ENCODE results near the gene ALG12. TPM values are rescaled to one million over a fixed set of nuclear protein-coding genes. Genes with fewer than 3 reads are reported as not detected.

Gene ALG12
- polyA plus RNA-seq, 3 donors from 2014 or later, result 11.7 to 26.6 (median 12.6) TPM

DNA sequence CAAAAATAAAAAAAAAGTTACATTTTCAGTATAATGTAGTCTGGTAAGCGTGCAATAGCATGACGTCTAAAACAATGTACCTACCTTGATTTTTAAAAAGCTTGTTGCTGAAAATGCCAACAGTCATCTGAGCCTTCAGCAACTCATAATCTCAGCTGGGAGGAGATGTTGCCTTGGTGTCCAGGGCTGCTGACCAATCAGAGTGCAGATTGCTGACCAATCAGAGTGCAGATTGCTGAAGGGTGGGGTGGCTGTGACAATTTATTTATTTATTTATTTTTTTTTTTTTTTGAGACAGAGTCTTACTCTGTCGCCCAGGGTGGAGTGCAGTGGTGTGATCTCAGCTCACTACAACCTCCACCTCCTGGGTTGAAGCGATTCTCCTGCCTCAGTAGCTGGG lies 46.8 kb downstream of the ALG12 start:
- H3K9me3 Mint-ChIP-seq, result peaks cover 4 to 20% (median 7%) of the 10 kb centered on the region in 6 donors
- H3K4me1 Mint-ChIP-seq, result peaks cover 60 to 72% of the 10 kb centered on the region in 2 donors
- H3K27ac Mint-ChIP-seq, result peak overlapping the region in 2 of 6 donors; percentile 88 to 92
- DNase-seq, result no peak
- H3K4me3 Mint-ChIP-seq, result no peak overlapping the region
- H3K36me3 Mint-ChIP-seq, result peaks cover 13 to 27% (median 23%) of the 10 kb centered on the region in 3 donors
- H3K27me3 Mint-ChIP-seq (ENCODE audit: low read depth in 3 of 3), result peaks cover 19 to 42% (median 41%) of the 10 kb centered on the region in 3 donors

DNA sequence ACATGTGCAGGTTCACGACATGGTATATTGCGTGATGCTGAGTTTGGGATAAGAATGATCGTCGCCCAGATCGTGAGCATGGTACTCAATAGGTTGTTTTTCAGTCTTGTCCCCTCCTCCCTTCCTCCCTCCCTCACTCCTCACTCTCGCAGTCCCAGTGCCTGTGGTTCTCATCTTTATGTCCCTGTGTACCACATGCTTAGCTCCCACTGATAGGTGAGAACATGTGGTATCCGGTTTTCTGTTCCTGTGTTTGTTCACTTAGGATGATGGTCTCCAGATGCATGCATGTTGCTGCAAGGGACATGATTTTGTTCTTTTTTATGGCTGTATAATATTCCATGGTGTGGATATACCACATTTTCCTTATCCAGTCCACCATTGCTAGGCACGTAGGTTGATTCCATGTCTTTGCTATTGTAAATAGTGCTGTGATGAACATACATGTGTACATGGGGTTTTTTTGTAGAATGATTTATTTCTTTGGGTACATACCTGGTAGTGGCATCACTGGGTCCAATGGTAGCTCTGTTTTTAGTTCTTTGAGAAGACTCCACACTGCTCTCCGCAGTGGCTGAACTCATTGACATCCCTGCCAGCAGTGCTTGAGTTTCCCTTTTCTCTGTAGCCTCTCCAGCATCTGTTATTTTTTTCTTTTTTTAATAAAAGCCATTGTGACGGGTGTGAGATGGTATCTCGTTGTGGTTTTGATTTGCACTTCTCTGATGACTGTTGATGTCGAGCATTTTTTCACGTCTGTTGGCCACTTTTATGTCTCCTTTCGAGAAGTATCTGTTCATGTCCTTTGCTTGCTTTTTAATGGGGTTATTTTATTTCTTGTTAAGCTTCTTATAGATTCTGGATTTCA lies 48.2 kb downstream of the ALG12 start:
- Mint-ChIP-seq H3K4me3 (peak overlapping the region; percentile 62 to 86 (median 74)), H3K36me3 (peaks cover 21 to 30% (median 29%) of the 10 kb centered on the region in 3 donors), H3K9me3 (peaks cover 7 to 29% (median 9%) of the 10 kb centered on the region in 6 donors), H3K27me3 (ENCODE audit: low read depth in 3 of 3) (peaks cover 19 to 49% (median 44%) of the 10 kb centered on the region in 3 donors), H3K27ac (peak overlapping the region; percentile 84 to 99 (median 96)), H3K4me1 (peaks cover 68 to 76% of the 10 kb centered on the region in 2 donors)
- peak; percentile 80 to 83 (median 83) for DNase-seq

DNA sequence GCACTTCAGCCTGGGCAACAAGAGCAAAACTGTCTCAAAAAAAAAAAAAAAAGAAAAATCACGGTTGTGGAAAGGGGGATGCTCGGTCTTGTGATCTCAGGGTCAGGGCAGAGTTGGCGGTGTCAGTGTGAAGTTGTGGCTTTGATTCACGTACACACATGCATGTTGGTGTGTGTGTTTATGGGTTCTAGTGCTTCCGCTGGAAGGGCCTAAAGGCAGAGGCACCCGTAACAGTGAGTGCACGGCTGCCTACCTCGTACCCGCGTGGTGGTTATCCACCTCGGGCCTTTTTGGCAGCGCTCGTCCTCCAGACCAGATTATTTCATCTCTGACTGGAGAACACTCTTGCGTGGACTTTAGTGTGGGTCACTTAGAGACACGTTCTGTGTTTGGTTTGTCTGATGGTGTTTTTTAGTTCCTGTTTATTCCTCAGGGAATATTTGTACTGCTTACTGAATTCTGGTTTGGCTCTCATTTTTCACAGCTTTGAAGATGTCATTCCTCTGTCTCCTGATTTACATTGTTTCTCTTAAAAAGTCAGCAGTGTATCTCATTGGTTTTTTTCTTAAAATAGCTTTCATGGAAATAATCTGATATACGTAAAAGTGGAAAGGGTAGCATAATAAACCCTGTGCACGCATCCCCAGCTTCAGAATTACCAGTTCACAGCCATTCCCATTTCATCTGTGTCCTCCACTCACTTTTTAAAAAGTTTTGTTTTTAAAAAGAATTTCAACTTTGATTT lies 49.0 kb downstream of the ALG12 start:
- H3K36me3 Mint-ChIP-seq, result peaks cover 21 to 29% (median 27%) of the 10 kb centered on the region in 3 donors
- H3K4me1 Mint-ChIP-seq, result peaks cover 69 to 77% of the 10 kb centered on the region in 2 donors
- DNase-seq, result peak; percentile 81 to 83 (median 82)

DNA sequence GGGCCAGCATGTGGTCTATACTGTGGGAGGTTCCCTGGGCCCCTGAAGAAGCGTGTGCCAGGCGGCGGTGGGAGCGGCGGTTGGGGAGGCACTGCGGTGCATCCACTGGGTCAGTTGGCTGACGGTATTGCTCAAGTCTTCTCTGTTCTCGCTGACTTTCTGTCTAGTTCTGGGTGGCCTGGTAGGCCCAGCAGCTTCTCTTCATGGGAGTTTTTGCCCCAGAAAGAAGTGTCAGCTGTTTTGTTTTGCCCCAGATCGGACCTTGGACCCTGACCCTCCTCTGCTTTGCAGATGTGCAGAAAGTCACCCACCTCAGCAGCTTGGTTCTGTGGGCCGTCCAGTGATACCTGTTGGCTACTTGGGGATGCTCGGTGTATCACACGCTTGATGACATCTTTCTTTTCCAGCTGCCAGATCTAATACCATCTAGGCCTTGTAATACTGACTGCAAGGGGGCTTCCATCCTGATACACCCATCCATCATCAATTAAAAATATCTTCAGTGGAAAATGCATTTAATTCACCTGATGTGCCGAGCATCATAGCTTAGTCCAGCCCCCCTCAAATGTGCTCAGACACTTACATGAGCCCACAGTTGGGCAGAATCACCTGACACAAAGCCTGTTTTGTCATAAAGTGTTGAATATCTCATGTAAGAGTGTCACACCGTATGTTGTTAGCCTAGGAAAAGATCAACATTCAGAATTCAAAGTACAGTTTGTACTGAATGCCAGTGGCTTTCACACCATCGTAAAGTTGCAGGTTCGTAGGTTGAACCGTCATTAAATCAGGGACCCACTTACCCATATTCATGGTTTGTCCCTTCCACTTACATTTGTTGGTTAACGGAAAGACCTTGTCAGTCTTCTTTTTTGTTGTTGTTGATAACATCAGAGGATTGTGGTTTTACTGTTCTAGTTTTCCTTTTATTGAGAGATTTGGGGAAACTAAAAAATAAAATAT lies 50.7 kb downstream of the ALG12 start:
- Mint-ChIP-seq H3K36me3 (peaks cover 21 to 26% (median 23%) of the 10 kb centered on the region in 3 donors), H3K27me3 (ENCODE audit: low read depth in 3 of 3) (peaks cover 19 to 49% (median 43%) of the 10 kb centered on the region in 3 donors), H3K9me3 (peaks cover 7 to 29% (median 9%) of the 10 kb centered on the region in 6 donors), H3K4me3 (peak overlapping the region; percentile 75 to 86 (median 80)), H3K4me1 (peaks cover 66 to 74% of the 10 kb centered on the region in 2 donors), H3K27ac (peak overlapping the region; percentile 89 to 99 (median 96))
- peak; percentile 74 to 85 (median 84) for DNase-seq

More for the DNA sequence above, 49.0 kb downstream of the ALG12 start:
- Mint-ChIP-seq H3K9me3 (peaks cover 7 to 29% (median 9%) of the 10 kb centered on the region in 6 donors), H3K4me3 (peak overlapping the region; percentile 62 to 86 (median 74)), H3K27me3 (ENCODE audit: low read depth in 3 of 3) (peaks cover 19 to 49% (median 45%) of the 10 kb centered on the region in 3 donors), H3K27ac (peak overlapping the region; percentile 84 to 99 (median 96))

DNA sequence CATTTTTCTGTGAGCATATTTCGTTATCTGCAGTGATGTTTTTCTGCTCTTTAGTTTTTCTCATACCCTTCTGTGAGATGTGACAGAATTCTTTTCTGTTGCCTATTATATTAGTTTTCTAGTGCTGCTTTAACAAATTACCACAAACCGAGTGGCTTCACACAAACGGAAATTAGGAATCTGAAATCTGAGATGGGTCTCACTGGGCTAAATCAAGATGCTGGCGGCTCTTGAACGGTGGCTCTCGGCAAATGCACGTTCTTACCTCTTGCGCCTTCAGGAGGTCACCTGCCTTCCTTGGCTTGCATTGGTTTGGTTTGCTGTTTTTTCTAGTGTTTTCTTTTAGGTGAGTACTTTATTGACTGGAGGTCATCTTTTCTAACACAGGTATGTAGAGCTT lies 51.6 kb downstream of the ALG12 start:
- Mint-ChIP-seq H3K4me3 (peak overlapping the region; percentile 75 to 86 (median 80)), H3K4me1 (peaks cover 64 to 73% of the 10 kb centered on the region in 2 donors), H3K27me3 (ENCODE audit: low read depth in 3 of 3) (peaks cover 19 to 49% (median 45%) of the 10 kb centered on the region in 3 donors), H3K9me3 (peaks cover 7 to 29% (median 9%) of the 10 kb centered on the region in 6 donors), H3K27ac (peak overlapping the region; percentile 79 to 99 (median 96)), H3K36me3 (peaks cover 21 to 26% (median 23%) of the 10 kb centered on the region in 3 donors)
- peak in 2 of 3 donors; percentile 36 to 39 for DNase-seq

DNA sequence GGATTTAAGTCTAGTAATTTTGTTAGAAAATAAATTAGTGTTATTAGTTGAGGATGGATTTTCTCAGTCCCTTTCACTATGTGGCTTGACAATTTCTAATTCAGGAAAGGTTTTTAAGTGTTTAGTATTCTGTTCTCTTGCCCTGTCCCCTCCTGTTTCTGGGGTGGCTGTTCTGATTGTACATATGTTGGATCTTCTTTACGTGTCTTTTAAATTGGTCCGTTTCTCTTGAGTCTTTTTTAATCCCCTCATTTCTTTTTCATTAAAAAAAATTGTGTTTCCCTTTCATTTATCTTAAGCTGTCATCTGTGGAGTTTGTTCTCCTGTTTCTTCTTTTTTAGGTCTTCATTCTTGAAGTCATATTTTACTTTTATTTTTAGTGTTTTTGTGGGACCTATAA lies 52.1 kb downstream of the ALG12 start:
- DNase-seq, result no peak
- peaks cover 21 to 26% (median 23%) of the 10 kb centered on the region in 3 donors for H3K36me3 Mint-ChIP-seq
- peak overlapping the region in 4 of 5 donors; percentile 75 to 86 (median 78) for H3K4me3 Mint-ChIP-seq
- H3K27ac Mint-ChIP-seq, result peak overlapping the region in 5 of 6 donors; percentile 92 to 99 (median 96)
- H3K9me3 Mint-ChIP-seq, result peaks cover 7 to 29% (median 9%) of the 10 kb centered on the region in 6 donors
- H3K27me3 Mint-ChIP-seq (ENCODE audit: low read depth in 3 of 3), result peaks cover 19 to 49% (median 45%) of the 10 kb centered on the region in 3 donors
- H3K4me1 Mint-ChIP-seq, result peaks cover 65 to 73% of the 10 kb centered on the region in 2 donors

DNA sequence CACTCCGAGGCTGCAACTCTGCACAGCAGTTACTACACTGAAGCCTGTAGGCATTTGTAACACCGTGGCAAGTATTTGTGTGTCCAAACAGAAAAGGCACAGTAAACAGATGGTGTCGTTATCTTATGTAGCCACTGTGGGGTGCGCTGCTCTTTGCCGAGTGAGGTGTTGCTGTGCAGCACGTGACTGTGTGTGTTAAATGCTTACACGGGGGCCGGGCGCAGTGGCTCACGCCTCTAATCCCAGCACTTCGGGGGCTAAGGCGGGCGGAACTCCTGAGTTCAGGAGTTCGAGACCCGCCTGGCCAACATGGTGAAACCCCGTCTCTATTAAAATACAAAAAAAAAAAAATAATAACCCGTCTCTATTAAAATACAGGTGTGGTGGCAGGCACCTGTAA lies 53.1 kb downstream of the ALG12 start:
- H3K4me1 Mint-ChIP-seq, result peaks cover 59 to 66% of the 10 kb centered on the region in 2 donors
- H3K9me3 Mint-ChIP-seq, result peaks cover 5 to 26% (median 9%) of the 10 kb centered on the region in 6 donors
- H3K4me3 Mint-ChIP-seq, result no peak overlapping the region
- H3K27ac Mint-ChIP-seq, result no peak overlapping the region
- peaks cover 19 to 24% (median 21%) of the 10 kb centered on the region in 3 donors for H3K36me3 Mint-ChIP-seq
- no peak for DNase-seq
- peaks cover 16 to 43% (median 39%) of the 10 kb centered on the region in 3 donors for H3K27me3 Mint-ChIP-seq (ENCODE audit: low read depth in 3 of 3)

DNA sequence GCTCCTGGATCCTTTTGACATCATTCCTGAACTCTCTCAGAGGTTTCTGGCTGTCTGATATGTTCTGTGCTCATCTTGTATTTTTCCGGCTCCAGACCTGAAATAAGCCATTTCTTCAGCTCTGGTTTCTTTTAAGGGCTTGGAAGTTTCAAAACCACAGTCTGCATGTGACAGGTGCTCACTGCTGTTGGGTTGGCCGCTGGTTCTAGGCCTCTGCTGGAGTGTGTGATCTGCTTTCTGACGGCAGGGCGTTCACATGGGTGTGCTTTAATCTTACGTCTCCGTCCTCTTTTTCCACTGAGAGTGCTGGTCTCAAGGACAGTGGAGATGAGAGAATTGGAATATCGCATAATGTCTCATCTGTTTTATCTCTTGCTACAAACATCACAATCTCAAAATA lies 54.3 kb downstream of the ALG12 start:
- Mint-ChIP-seq H3K9me3 (peaks cover 3 to 18% (median 5%) of the 10 kb centered on the region in 6 donors), H3K4me3 (no peak overlapping the region), H3K27ac (peak overlapping the region in 5 of 6 donors; percentile 4 to 74 (median 48)), H3K27me3 (ENCODE audit: low read depth in 3 of 3) (peaks cover 8 to 31% (median 27%) of the 10 kb centered on the region in 3 donors), H3K36me3 (peaks cover 14 to 21% (median 19%) of the 10 kb centered on the region in 3 donors), H3K4me1 (peaks cover 49 to 57% of the 10 kb centered on the region in 2 donors)
- DNase-seq, result no peak

DNA sequence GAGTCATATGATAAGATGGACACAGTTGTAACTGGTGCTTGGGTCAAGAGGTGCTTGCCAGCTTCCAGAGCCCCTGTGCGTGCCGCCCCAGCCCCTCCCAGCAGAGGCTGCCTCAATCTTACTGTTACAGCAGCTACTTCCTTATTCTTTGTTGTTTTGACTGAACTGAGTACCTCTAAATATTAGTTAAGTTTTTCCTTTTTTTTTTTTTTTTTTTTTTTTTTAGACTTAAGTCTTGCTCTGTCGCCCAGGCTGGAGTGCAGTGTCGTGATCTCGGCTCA lies 55.8 kb downstream of the ALG12 start:
- Mint-ChIP-seq H3K4me3 (no peak overlapping the region), H3K36me3 (peaks cover 10 to 19% (median 18%) of the 10 kb centered on the region in 3 donors), H3K27me3 (ENCODE audit: low read depth in 3 of 3) (peaks cover 2 to 18% (median 14%) of the 10 kb centered on the region in 3 donors), H3K9me3 (peaks cover 0 to 15% (median 5%) of the 10 kb centered on the region in 6 donors), H3K27ac (peak overlapping the region in 1 of 6 donors; percentile 24), H3K4me1 (peaks cover 41 to 51% of the 10 kb centered on the region in 2 donors)
- DNase-seq, result no peak

DNA sequence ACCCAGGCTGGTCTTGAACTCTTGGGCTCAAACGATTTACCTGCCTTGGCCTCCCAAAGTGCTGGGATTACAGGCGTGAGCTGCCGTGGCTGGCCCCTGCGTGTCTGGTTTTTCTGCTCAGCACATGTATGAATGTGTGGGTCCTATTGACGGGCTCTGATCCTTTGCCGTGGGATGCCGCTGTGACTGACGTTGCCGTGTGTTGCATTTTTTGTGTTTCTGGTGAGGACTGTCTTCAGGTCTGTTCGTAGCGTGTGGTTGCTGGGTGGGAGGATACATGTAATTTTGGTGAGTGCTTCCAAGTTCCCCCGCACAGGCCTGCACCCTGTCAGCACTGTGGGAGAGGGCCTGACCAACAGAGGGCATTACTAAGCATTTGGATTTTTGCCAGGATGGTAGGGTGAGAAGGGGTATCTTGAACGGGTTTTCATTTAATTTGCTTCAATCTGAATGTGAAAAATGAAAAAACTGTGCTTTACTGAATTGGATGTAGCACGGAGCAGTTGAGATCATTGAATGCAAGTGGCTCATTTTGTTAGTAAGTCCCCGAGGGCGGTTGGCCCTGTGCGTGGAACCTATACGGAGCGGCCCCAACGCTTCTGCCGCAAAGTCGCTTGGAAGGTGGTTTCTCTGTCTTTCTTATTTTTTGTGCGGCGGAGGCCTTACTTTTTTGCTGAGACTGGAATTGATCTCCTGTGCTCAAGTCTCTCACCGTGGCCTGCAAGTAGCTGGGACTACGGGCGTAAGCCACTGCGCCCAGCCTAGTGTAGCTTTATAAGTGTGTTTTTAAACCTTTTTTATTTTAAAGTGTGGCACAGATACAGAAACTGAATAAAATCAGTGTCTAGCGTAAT lies 56.4 kb downstream of the ALG12 start:
- DNase-seq, result no peak
- H3K27ac Mint-ChIP-seq, result peak overlapping the region in 2 of 6 donors; percentile 24 to 41
- peaks cover 2 to 12% (median 10%) of the 10 kb centered on the region in 3 donors for H3K27me3 Mint-ChIP-seq (ENCODE audit: low read depth in 3 of 3)
- H3K4me3 Mint-ChIP-seq, result no peak overlapping the region
- peaks cover 37 to 46% of the 10 kb centered on the region in 2 donors for H3K4me1 Mint-ChIP-seq
- peaks cover 0 to 12% (median 5%) of the 10 kb centered on the region in 6 donors for H3K9me3 Mint-ChIP-seq
- H3K36me3 Mint-ChIP-seq, result peaks cover 8 to 15% (median 14%) of the 10 kb centered on the region in 3 donors

DNA sequence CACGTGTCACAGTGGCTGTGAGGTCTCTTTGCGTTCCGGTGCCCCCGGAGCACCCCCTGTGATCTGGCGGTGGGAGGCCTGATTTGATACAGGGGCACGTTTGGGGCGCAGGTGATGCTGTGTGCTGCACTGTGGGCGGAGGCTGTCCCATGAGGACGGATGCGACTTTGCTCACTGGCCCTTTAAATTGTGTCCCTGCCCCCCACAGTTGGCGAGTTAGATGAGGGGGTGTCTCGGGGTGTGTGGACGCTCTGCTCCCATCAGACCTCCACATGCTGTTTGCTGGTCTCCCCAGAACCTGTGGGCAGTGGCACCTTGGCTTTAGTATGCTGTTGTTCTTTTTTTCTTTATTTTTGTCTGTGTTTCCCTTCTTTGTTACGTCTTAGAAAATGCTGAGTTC lies 59.4 kb downstream of the ALG12 start:
- DNase-seq, result no peak
- H3K4me3 Mint-ChIP-seq, result no peak overlapping the region
- no peaks in the 10 kb centered on the region for H3K36me3 Mint-ChIP-seq
- peak overlapping the region in 2 of 6 donors; percentile 42 to 86 for H3K27ac Mint-ChIP-seq
- peaks cover 38 to 46% of the 10 kb centered on the region in 2 donors for H3K4me1 Mint-ChIP-seq
- peaks cover 4 to 12% (median 6%) of the 10 kb centered on the region in 3 donors for H3K27me3 Mint-ChIP-seq (ENCODE audit: low read depth in 3 of 3)
- no peaks in the 10 kb centered on the region for H3K9me3 Mint-ChIP-seq
